Ovary (tissue), 9 donors: ENCODE results near the gene CAMTA1. TPM values are rescaled to one million over a fixed set of nuclear protein-coding genes. Genes with fewer than 3 reads are reported as not detected.

Experiments used
- DNase-seq, 5 donors: peaks; one replicate each; pipeline ENCODE4 v3.0.0-alpha.2; 2019 to 2020
- H3K27ac ChIP-seq, 2 donors: fragments of 200-600 bp; one replicate each; pipeline versions ENCODE4 v1.5.1 to v1.8.0; 2019 to 2022
- H3K27me3 ChIP-seq: fragments of 200-600 bp; one replicate; pipeline ENCODE4 v1.8.0; 2022
- H3K36me3 ChIP-seq: fragments of 200-600 bp; sonication (generic); one replicate; pipeline ENCODE4 v1.5.1; 2019
- H3K4me1 ChIP-seq: one replicate; pipeline ENCODE4 v1.8.1; 2013; ENCODE audit warnings: mild to moderate bottlenecking, moderate library complexity; ENCODE audit not compliant: insufficient read depth
- H3K4me3 ChIP-seq: fragments of 200-600 bp; sonication (generic); one replicate; pipeline ENCODE4 v1.5.1; 2017
- H3K9me3 ChIP-seq, 2 donors: fragments of 200-600 bp in 1 of 2; sonication (generic) in 1 of 2; one replicate each; pipeline versions ENCODE4 v1.5.1 to v1.8.1; 2013 to 2019; ENCODE audit warnings: mild to moderate bottlenecking in 1 of 2, moderate library complexity in 1 of 2
- EP300 ChIP-seq: sonication (generic); formaldehyde crosslinking; IDR thresholded peaks from one replicate; pipeline ENCODE4 v1.6.1; 2017; ENCODE audit warnings: antibody characterized with exemption
- POLR2A ChIP-seq: fragments of 450-650 bp; IDR thresholded peaks from one replicate; pipeline ENCODE4 v1.6.1; 2017; ENCODE audit warnings: antibody characterized with exemption, mild to moderate bottlenecking, moderate library complexity
- WGBS, 3 donors: extraction: QIAGEN DNeasy Blood & Tissue Kit in 1 of 3; methylation state at CpG; one replicate each; pipeline versions ENCODE4 v1.1.5 to v1.1.7; 2013 to 2017; 5-methylcytosine and 5-hydroxymethylcytosine counted together
- intact Hi-C, 4 donors: fragments of 100-400 bp; cut with DNase I; formaldehyde crosslinking; loops; one replicate each; pipeline versions ENCODE4 v1.11.0 to v1.15.1; 2022 to 2023
- polyA plus RNA-seq, 2 donors: library from polyadenylated mRNA; stranded (reverse); fragments of 200-250 nt in 1 of 2; fragments of 350-450 nt in 1 of 2; fragmentation: Illumina TruSeq in 1 of 2; extraction: RNeasy Lipid Tissue Mini Kit (QIAGEN cat#74804) in 1 of 2; gene quantifications; one replicate each; pipeline ENCODE4 v1.2.3, GENCODE V29; 2013 to 2014
- total RNA-seq, 7 donors: library from RNA; depleted of rRNA in 2 of 7; stranded (reverse); fragments of >200 nt in 2 of 7; fragmentation: NEBNext Ultra II Directional in 3 of 7; extraction: Animal tissue kit (Norgen Biotek cat#: 25700) in 3 of 7; gene quantifications; one replicate each; pipeline versions ENCODE4 v1.1.0 to v1.2.4, GENCODE V29; 2016 to 2023
- TF ChIP-seq, protein P1 (sequence below), 3 donors: fragments of 450-650 bp in 2 of 3; fragments of 200-600 bp in 1 of 3; IDR thresholded peaks; one replicate each; pipeline versions ENCODE4 v1.5.1 to v1.8.0; 2016 to 2022; ENCODE audit warnings: antibody characterized with exemption in 3 of 3, mild to moderate bottlenecking in 1 of 3
- donor health status: DM: no; HTN: no; CAD: no; lungs with moderate emphysema.
- donor health status: DM: no; HTN: no; CAD: no.
- donor health status: Bipolar disorder and iron deficiency.
- donor health status: DM: yes; HTN: yes; CAD: no.
- donor health status: DM: no; HTN: no; CAD: no.
- donor health status: DM: yes; HTN: yes; CAD: no.

Gene CAMTA1
- total and polyA plus RNA-seq, 9 donors = 51.1 to 150 (median 67.4) TPM

GRCh38 chr1:7677815-7678214 is 892.6 kb downstream of the CAMTA1 start:
- no peak overlapping the region for H3K27ac ChIP-seq
- no peaks in the 10 kb centered on the region for H3K9me3 ChIP-seq
- H3K4me1 ChIP-seq = no peaks in the 10 kb centered on the region
- TF ChIP-seq, protein P1, sequence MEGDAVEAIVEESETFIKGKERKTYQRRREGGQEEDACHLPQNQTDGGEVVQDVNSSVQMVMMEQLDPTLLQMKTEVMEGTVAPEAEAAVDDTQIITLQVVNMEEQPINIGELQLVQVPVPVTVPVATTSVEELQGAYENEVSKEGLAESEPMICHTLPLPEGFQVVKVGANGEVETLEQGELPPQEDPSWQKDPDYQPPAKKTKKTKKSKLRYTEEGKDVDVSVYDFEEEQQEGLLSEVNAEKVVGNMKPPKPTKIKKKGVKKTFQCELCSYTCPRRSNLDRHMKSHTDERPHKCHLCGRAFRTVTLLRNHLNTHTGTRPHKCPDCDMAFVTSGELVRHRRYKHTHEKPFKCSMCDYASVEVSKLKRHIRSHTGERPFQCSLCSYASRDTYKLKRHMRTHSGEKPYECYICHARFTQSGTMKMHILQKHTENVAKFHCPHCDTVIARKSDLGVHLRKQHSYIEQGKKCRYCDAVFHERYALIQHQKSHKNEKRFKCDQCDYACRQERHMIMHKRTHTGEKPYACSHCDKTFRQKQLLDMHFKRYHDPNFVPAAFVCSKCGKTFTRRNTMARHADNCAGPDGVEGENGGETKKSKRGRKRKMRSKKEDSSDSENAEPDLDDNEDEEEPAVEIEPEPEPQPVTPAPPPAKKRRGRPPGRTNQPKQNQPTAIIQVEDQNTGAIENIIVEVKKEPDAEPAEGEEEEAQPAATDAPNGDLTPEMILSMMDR (IDR thresholded peaks at IDR 0.05) = no peak
- TF ChIP-seq POLR2A = no peak
- no peak for TF ChIP-seq EP300
- intact Hi-C loops = no loop called here
- H3K4me3 ChIP-seq = no peak overlapping the region
- no peaks in the 10 kb centered on the region for H3K27me3 ChIP-seq
- no peaks in the 10 kb centered on the region for H3K36me3 ChIP-seq
- 81 to 90% (median 90%) methylated on average over 10 of the region's 10 CpGs for WGBS, 3 donors
- no peak for DNase-seq

DNA sequence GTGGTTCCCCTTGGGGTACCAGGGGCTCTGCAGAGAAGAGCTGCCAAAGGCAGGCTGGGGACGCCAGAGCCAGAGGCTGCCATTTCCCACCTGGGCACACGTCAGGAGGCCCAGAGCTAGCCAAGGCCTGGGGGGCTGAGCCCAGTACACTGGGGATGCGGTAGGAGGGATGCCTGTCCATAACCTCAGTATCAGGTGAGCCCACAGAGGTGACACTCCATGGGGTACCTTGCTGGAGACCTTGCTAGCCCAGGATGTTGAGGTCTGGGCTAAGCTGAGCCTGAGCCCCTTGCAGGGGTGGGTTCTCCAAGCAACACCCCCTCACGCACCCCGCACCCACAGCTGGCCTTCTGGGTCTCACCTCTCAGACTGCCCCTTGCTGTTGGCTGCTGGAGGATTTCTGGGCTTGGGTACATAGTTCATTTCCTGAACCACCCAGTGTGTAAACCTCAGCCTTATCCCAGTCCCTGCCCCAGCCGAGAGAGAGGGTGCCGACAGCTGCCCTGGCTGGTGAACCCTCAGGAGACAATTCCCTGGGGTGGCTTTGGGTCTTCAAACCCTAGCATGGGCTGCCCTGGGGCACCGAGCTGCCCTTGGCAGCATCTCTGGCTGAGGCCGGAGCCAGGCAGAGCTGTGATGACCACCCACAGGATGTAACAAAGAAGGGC is 893.4 kb downstream of the CAMTA1 start:
- no peaks in the 10 kb centered on the region for H3K9me3 ChIP-seq
- no peaks in the 10 kb centered on the region for H3K4me1 ChIP-seq
- no peaks in the 10 kb centered on the region for H3K36me3 ChIP-seq
- no peak overlapping the region for H3K27ac ChIP-seq
- H3K27me3 ChIP-seq = no peaks in the 10 kb centered on the region
- H3K4me3 ChIP-seq = no peak overlapping the region
- intact Hi-C loops = no loop called here
- WGBS, 3 donors = 85 to 87% (median 87%) methylated on average over 9 of the region's 9 CpGs
- TF ChIP-seq POLR2A (no peak), EP300 (no peak)
- TF ChIP-seq, protein P1 (IDR thresholded peaks at IDR 0.05) = no peak
- DNase-seq = peak in 1 of 5 donors; percentile 5

DNA sequence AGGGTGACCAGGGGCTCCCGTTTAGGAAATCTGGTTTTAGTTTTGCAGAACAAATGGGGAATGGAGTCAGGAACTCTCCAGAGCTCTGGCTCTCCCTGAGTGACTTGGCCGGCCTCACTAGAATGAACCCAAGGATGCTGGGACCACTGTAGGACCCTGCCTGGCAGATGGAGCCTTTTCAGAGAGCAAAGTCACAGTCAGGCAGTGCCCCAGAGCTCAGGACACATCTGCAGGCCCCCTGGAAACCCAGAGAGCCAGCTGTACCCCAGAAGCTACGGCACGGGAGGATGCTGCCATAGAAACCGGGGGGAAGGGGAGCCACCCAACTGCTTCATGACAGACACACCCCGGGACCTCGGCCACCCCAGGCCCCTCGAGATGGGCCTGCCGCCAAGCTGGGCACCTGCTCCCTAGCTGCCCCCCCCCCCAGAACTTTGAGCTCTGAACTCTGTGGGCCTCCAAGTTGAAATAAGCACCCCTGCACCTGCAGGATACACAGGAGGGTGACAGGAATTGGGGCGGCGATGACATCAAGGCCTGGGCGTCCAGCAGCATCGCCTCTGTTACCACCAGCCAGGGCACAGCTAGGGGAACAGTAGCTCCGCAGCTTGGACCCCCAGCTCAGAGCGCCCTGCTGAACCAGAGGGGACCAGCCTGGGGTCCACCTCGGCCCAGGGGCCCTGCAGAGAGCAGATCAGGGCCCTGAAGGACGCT is 894.1 kb downstream of the CAMTA1 start:
- Histone ChIP-seq H3K27me3 (no peaks in the 10 kb centered on the region), H3K9me3 (no peaks in the 10 kb centered on the region), H3K4me3 (no peak overlapping the region), H3K27ac (no peak overlapping the region), H3K36me3 (no peaks in the 10 kb centered on the region), H3K4me1 (no peaks in the 10 kb centered on the region)
- WGBS, 3 donors = 70 to 76% (median 74%) methylated on average over 17 of the region's 17 CpGs
- TF ChIP-seq EP300 (no peak), POLR2A (no peak)
- TF ChIP-seq, protein P1 (IDR thresholded peaks at IDR 0.05) = no peak
- intact Hi-C loops = no loop called here
- peak in 1 of 5 donors; percentile 20 for DNase-seq

GRCh38 chr1:7679873-7680206 is 894.6 kb downstream of the CAMTA1 start:
- DNase-seq = no peak
- TF ChIP-seq POLR2A (no peak), EP300 (no peak)
- TF ChIP-seq, protein P1 (IDR thresholded peaks at IDR 0.05) = no peak
- 1 to 3% (median 2%) methylated on average over 13 to 14 of the region's 14 CpGs for WGBS, 3 donors
- Histone ChIP-seq H3K27ac (no peak overlapping the region), H3K36me3 (no peaks in the 10 kb centered on the region), H3K27me3 (no peaks in the 10 kb centered on the region), H3K4me3 (peak overlapping the region; percentile 44), H3K9me3 (no peaks in the 10 kb centered on the region), H3K4me1 (no peaks in the 10 kb centered on the region)
- intact Hi-C loops = no loop called here
